PC-9 (cell line): ENCODE data around the gene LY6G5B.

ENCODE experiments used
- EZH2 ChIP-seq: fragments of 200-600 bp; sonication (generic); IDR thresholded peaks from 2 replicates; pipeline ENCODE4 v1.8.0; 2017; ENCODE audit warnings: antibody characterized with exemption, low read depth
- TF ChIP-seq, protein P1 (sequence below): fragments of 200-600 bp; sonication (generic); conservative IDR thresholded peaks from 2 replicates; pipeline ENCODE4 v1.6.1; 2017; ENCODE audit warnings: mixed run types, antibody characterized with exemption, mild to moderate bottlenecking, moderate library complexity

GRCh38 chr6:31717499-31718222 lies 47.9 kb downstream of the LY6G5B start:
- TF ChIP-seq, protein P1, sequence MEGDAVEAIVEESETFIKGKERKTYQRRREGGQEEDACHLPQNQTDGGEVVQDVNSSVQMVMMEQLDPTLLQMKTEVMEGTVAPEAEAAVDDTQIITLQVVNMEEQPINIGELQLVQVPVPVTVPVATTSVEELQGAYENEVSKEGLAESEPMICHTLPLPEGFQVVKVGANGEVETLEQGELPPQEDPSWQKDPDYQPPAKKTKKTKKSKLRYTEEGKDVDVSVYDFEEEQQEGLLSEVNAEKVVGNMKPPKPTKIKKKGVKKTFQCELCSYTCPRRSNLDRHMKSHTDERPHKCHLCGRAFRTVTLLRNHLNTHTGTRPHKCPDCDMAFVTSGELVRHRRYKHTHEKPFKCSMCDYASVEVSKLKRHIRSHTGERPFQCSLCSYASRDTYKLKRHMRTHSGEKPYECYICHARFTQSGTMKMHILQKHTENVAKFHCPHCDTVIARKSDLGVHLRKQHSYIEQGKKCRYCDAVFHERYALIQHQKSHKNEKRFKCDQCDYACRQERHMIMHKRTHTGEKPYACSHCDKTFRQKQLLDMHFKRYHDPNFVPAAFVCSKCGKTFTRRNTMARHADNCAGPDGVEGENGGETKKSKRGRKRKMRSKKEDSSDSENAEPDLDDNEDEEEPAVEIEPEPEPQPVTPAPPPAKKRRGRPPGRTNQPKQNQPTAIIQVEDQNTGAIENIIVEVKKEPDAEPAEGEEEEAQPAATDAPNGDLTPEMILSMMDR = no peak
- TF ChIP-seq EZH2 = no peak
